Coronary artery (tissue), 2 donors: ENCODE results near the gene MAML1.

Experiments
- DNase-seq: peaks from one replicate; pipeline ENCODE4 v3.0.0-alpha.2; 2017; ENCODE audit warnings: low spot score
- H3K27ac ChIP-seq, 2 donors: fragments of 200-600 bp; sonication (generic); one replicate each; pipeline ENCODE4 v1.5.1; 2016 to 2019
- H3K4me3 ChIP-seq: fragments of 200-600 bp; sonication (generic); 2 replicates; pipeline ENCODE4 v1.5.1; 2016; ENCODE audit warnings: mild to moderate bottlenecking, moderate library complexity
- TF ChIP-seq, protein P1 (sequence below): fragments of 200-600 bp; sonication (generic); IDR thresholded peaks from one replicate; pipeline ENCODE4 v1.5.1; 2019; ENCODE audit warnings: antibody characterized with exemption

Gene MAML1

DNA sequence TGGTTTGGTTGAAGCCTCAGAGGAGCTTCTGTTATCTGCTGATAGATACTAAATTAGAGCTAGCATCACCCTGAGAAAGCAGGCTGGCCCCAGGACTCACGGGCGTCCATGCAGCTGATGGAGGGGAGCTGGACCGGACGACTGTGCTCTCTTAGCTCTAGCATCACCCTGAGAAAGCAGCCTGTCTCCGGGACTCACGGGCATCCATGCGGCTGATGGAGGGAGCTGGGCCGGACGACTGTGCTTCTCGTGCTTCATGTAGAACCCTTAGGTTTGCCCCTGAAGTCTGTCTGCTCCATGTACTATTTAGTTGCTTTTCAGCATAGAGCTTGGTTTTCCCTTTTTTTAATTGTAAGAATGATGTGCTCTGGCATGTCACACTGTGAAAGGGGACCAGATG lies 44.8 kb downstream of the MAML1 start:
- H3K27ac ChIP-seq: no peak overlapping the region
- DNase-seq: no peak
- TF ChIP-seq, protein P1, sequence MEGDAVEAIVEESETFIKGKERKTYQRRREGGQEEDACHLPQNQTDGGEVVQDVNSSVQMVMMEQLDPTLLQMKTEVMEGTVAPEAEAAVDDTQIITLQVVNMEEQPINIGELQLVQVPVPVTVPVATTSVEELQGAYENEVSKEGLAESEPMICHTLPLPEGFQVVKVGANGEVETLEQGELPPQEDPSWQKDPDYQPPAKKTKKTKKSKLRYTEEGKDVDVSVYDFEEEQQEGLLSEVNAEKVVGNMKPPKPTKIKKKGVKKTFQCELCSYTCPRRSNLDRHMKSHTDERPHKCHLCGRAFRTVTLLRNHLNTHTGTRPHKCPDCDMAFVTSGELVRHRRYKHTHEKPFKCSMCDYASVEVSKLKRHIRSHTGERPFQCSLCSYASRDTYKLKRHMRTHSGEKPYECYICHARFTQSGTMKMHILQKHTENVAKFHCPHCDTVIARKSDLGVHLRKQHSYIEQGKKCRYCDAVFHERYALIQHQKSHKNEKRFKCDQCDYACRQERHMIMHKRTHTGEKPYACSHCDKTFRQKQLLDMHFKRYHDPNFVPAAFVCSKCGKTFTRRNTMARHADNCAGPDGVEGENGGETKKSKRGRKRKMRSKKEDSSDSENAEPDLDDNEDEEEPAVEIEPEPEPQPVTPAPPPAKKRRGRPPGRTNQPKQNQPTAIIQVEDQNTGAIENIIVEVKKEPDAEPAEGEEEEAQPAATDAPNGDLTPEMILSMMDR: no peak
- H3K4me3 ChIP-seq: no peak overlapping the region

DNA sequence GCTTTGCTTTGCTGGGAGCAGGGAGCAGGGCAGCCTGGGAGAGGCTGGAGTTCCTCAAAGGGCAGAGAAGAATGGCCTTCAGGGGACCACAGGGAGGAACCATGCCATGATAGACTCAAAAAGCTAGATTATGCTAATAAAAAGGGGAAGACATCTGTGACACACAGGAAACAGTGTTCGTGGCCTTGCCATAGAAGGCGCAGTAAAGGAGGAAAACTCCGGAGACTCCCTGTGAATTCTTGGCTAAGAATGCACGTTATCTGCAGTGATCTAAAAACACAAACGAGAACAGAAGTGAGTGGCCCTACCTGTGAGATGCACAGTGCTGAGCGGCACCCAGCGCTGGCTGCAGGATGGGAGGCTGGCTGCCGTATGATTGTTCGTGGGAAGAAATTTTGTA lies 45.3 kb downstream of the MAML1 start:
- Histone ChIP-seq H3K4me3 (no peak overlapping the region), H3K27ac (no peak overlapping the region)
- TF ChIP-seq, protein P1: no peak
- DNase-seq: no peak

DNA sequence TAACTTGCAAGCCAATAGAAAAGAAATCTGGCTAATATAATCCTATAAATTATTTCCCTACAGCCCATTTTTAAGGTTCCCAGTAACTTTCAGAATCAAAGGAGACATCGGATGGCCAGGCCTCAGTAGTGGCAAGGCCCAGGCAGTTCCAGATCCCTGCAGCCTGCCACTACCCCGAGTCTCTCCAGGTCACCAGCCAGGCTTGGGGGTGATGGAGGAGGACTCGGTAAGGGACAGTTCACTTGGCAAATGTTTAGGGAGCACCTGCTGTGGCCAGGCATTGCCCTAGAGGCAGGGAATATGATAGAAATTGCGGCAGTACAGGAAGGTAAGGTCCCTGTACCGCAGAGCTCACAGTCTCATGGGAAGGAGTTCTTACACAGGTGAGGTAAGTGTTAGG lies 46.0 kb downstream of the MAML1 start:
- TF ChIP-seq, protein P1: no peak
- no peak for DNase-seq
- no peak overlapping the region for H3K27ac ChIP-seq
- no peak overlapping the region for H3K4me3 ChIP-seq

DNA sequence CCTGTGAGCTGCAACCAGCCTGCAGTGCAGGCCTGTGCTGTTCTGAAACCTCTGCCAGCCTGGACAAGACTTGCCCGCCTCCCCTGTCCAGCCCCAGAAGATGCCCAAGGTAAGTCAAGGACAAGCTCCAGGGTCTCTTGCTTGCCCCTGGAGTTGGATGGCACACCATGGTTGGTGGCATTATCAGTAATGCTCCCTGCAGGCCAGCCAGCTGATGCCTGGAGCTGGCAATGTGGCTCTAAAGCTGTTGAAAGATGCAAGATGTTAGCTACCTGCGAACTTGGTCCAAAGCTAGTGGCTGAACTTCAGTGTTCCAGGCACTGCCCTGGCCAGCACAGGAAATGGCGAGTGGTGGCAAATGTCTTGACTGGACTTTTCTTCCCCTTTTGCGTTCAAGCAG lies 47.2 kb downstream of the MAML1 start:
- TF ChIP-seq, protein P1: no peak
- H3K4me3 ChIP-seq: no peak overlapping the region
- DNase-seq: no peak
- H3K27ac ChIP-seq: no peak overlapping the region

DNA sequence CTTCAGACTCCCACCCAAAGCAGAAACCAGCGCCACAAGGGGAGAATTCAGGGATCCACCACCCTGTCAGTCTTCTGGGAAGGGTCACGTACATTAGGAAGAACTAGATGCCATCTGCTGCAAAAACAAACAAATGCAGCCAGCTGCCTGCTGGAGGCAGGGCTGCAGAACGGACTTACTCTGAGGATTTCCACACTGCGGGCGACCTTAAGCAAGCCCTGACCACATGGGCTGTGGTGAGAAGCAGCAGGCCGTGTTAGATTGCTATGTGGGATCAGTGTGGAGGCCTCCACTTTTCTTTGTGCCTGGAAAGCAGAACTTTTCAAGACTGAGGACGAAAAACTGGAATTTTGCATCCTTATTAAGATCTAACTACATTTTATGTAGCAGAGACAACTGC lies 47.7 kb downstream of the MAML1 start:
- no peak overlapping the region for H3K4me3 ChIP-seq
- H3K27ac ChIP-seq: no peak overlapping the region
- TF ChIP-seq, protein P1: no peak
- DNase-seq: no peak

DNA sequence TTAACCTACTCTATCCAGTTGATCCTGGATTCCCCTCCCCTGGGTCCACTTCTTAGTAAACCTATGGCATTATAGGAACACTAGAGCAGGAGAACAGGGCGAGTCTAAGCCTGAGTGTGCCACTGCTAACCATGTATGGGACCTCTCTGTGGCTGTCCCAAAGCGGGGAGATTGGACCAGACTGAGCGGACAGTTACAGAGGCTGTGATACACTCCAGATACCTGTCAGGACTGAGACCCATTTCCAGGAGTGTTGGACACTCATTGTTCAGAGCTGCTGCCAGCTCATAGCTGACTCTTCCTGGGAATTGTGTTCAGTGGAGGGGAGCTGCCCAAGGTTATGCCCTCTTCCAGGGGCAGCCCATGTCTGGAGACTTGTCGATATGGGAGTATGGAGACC lies 49.2 kb downstream of the MAML1 start:
- TF ChIP-seq, protein P1: no peak

DNA sequence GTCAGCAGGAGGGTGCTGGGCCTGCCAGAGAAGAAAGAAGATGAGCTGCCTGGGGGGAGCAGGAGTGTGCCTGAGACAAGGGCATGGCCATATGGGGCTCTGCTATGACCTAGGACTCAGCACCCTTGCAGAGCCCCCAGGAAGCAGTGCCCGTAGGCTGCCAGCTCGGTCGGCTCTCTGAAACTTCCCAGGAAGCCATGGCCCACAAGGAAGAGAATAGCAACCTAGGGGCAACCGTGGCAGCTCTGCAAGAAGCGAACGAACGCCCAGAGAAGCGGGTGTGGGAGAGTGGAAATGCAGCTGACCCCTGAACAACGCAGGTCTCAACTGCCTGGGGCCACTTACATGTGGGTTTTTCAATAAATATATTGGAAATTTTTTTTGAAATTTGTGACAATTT lies 50.5 kb downstream of the MAML1 start:
- H3K27ac ChIP-seq: no peak overlapping the region
- TF ChIP-seq, protein P1: no peak
- H3K4me3 ChIP-seq: no peak overlapping the region
- no peak for DNase-seq

More for the DNA sequence above, 49.2 kb downstream of the MAML1 start:
- no peak overlapping the region for H3K4me3 ChIP-seq
- no peak for DNase-seq
- H3K27ac ChIP-seq: no peak overlapping the region
